ENCODE results near the gene SLC20A1.

Gene SLC20A1

DNA sequence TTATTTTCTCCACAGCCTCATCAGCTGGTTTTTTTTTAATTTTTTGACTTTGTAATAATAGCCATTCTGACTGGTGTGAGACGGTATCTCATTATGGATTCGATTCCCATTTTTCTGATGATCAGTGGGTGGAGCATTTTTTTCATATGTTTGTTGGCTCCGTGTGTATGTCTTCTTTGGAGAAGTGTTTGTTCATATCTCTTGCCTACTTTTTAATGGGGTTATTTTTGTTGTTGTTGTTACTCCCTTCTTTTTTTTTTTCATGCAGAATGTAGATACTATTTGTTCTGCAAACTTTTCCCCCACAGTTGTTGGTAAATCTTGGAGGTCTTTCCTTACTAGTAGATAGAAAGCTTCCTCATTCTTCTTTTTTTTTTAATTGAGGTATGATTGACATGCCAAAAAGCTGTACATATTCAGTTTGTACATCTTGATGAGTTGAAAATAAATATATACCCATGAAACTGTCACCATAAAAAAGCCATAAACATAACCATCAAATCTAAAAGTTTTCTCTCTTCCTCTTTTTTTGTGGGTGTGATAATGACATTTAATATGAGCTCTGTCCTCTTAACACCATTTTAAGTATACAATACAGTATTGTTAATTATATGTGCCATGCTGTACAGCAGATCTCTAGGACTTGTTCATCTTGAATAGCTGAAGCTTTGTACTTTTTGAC is 53.2 kb downstream of the SLC20A1 start:
- TF ChIP-seq, protein P1, sequence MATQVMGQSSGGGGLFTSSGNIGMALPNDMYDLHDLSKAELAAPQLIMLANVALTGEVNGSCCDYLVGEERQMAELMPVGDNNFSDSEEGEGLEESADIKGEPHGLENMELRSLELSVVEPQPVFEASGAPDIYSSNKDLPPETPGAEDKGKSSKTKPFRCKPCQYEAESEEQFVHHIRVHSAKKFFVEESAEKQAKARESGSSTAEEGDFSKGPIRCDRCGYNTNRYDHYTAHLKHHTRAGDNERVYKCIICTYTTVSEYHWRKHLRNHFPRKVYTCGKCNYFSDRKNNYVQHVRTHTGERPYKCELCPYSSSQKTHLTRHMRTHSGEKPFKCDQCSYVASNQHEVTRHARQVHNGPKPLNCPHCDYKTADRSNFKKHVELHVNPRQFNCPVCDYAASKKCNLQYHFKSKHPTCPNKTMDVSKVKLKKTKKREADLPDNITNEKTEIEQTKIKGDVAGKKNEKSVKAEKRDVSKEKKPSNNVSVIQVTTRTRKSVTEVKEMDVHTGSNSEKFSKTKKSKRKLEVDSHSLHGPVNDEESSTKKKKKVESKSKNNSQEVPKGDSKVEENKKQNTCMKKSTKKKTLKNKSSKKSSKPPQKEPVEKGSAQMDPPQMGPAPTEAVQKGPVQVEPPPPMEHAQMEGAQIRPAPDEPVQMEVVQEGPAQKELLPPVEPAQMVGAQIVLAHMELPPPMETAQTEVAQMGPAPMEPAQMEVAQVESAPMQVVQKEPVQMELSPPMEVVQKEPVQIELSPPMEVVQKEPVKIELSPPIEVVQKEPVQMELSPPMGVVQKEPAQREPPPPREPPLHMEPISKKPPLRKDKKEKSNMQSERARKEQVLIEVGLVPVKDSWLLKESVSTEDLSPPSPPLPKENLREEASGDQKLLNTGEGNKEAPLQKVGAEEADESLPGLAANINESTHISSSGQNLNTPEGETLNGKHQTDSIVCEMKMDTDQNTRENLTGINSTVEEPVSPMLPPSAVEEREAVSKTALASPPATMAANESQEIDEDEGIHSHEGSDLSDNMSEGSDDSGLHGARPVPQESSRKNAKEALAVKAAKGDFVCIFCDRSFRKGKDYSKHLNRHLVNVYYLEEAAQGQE (IDR thresholded peaks at IDR 0.05; ENCODE audit: insufficient read depth in 1 of 2, low read depth in 2 of 2, low read length in 2 of 2) = no peak
- no peak for TF ChIP-seq TAF1 (IDR thresholded peaks at IDR 0.05; ENCODE audit: borderline replicate concordance, insufficient read depth, low read length)
- TF ChIP-seq FOXP2 (optimal IDR thresholded peaks at IDR 0.05; ENCODE audit: borderline replicate concordance, extremely low read depth, extremely low read length, insufficient read depth) = no peak
- no peak for TF ChIP-seq POLR2AphosphoS5 (IDR thresholded peaks at IDR 0.05; ENCODE audit: low read depth, low read length)
- no peak for TF ChIP-seq SIN3A (IDR thresholded peaks at IDR 0.05; ENCODE audit: borderline replicate concordance, insufficient read depth, low read length)

DNA sequence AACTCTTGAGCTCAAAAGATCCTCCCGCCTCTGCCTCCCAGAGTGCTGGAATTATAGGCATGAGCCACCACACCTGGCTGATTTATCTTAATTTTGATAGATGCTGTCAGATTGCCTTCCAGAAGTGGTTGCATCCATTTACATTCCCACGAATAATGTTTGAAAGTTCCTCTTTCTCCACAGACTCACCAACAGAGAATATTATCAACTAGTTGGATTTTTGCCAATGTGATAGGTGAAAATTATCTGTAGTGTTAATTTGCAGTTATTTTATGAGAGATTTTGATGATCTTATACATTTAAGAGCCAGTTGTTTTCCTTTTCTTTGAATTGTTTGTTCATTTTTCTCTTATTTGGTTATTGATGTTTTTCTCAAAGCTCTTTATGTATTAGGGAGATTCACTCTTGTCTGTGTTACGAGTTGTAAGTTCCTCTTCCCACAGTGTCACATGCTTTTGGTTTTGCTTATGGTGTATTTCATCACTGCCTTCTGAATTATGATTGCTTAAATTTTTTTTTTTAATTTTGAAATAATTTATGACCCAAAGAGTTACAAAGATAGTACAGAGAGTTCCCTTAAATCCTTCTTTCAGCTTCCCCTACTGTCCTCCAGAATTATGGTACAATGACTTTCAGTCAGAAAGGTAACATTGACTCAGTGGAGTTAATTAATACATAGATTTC is 54.4 kb downstream of the SLC20A1 start:
- TF ChIP-seq FOXP2 (optimal IDR thresholded peaks at IDR 0.05; ENCODE audit: borderline replicate concordance, extremely low read depth, extremely low read length, insufficient read depth) (no peak), TAF1 (IDR thresholded peaks at IDR 0.05; ENCODE audit: borderline replicate concordance, insufficient read depth, low read length) (no peak), POLR2AphosphoS5 (IDR thresholded peaks at IDR 0.05; ENCODE audit: low read depth, low read length) (no peak), SIN3A (IDR thresholded peaks at IDR 0.05; ENCODE audit: borderline replicate concordance, insufficient read depth, low read length) (no peak)
- TF ChIP-seq, protein P1 (IDR thresholded peaks at IDR 0.05; ENCODE audit: insufficient read depth in 1 of 2, low read depth in 2 of 2, low read length in 2 of 2) = no peak

DNA sequence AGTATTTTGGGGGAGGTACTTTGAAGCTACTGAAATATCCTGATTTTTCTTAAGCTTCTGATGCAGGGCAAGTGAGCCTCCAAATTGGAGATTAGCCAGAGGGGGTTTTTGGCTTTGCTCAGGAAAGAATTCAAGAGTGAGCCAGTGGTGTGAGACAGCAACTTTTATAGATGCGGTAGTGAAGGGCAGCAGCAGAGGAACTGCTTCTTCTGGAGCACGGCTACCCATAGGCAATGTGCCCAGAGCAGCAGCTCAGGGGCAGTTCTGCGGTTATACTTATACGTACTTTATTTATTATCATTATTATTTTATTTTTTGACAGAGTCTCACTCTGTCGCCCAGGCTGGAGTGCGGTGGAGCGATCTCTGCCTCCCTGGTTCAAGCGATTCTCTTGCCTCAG is 55.3 kb downstream of the SLC20A1 start:
- no peak for TF ChIP-seq POLR2AphosphoS5 (IDR thresholded peaks at IDR 0.05; ENCODE audit: low read depth, low read length)
- TF ChIP-seq FOXP2 (optimal IDR thresholded peaks at IDR 0.05; ENCODE audit: borderline replicate concordance, extremely low read depth, extremely low read length, insufficient read depth) = no peak
- TF ChIP-seq TAF1 (IDR thresholded peaks at IDR 0.05; ENCODE audit: borderline replicate concordance, insufficient read depth, low read length) = no peak
- TF ChIP-seq, protein P1 (IDR thresholded peaks at IDR 0.05; ENCODE audit: insufficient read depth in 1 of 2, low read depth in 2 of 2, low read length in 2 of 2) = no peak
- TF ChIP-seq SIN3A (IDR thresholded peaks at IDR 0.05; ENCODE audit: borderline replicate concordance, insufficient read depth, low read length) = no peak

DNA sequence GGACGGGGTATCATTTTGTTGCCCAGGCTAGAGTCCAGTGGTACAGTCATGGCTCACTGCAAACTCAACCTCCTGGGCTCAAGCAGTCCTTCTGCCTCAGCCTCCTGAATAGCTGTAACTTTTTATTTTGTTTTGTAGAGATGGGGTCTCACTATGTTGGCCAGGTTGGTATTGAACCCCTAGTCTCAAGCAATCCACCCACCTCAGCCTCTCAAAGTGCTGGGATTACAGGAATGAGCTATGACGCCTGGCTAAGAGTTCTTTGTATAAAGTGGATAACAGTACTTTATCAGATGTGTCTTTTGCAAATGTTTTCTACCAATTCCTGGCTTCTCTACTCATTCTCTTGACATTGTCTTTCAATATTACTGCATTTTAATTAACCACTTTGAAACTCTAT is 57.9 kb downstream of the SLC20A1 start:
- no peak for TF ChIP-seq POLR2AphosphoS5 (IDR thresholded peaks at IDR 0.05; ENCODE audit: low read depth, low read length)
- TF ChIP-seq SIN3A (IDR thresholded peaks at IDR 0.05; ENCODE audit: borderline replicate concordance, insufficient read depth, low read length) = no peak
- TF ChIP-seq TAF1 (IDR thresholded peaks at IDR 0.05; ENCODE audit: borderline replicate concordance, insufficient read depth, low read length) = no peak
- TF ChIP-seq FOXP2 (optimal IDR thresholded peaks at IDR 0.05; ENCODE audit: borderline replicate concordance, extremely low read depth, extremely low read length, insufficient read depth) = no peak
- TF ChIP-seq, protein P1 (IDR thresholded peaks at IDR 0.05; ENCODE audit: insufficient read depth in 1 of 2, low read depth in 2 of 2, low read length in 2 of 2) = no peak

All from PFSK-1 (cell line).